SJCRH30 (cell line): ENCODE results near the gene PLEKHA8. TPM values are rescaled to one million over a fixed set of nuclear protein-coding genes. Genes with fewer than 3 reads are reported as not detected.

Experiments used
- DNase-seq, 2 experiments: peaks; one replicate each; pipeline ENCODE4 v3.0.0-alpha.2; 2015 to 2020
- H3K27ac ChIP-seq: fragments of 250-450 bp; sonication (Bioruptor Pico); 2 replicates; pipeline ENCODE4 v1.5.1; 2020; ENCODE audit warnings: mild to moderate bottlenecking, moderate library complexity
- H3K27me3 ChIP-seq: fragments of 250-450 bp; sonication (Bioruptor Pico); 2 replicates; pipeline ENCODE4 v1.5.1; 2020; ENCODE audit warnings: mild to moderate bottlenecking, moderate library complexity
- H3K36me3 ChIP-seq: fragments of 250-450 bp; sonication (Bioruptor Pico); 2 replicates; pipeline ENCODE4 v1.5.1; 2020; ENCODE audit warnings: mild to moderate bottlenecking, moderate library complexity
- H3K4me1 ChIP-seq: fragments of 250-450 bp; sonication (Bioruptor Pico); 2 replicates; pipeline ENCODE4 v1.5.1; 2020; ENCODE audit warnings: mild to moderate bottlenecking, moderate library complexity
- H3K4me3 ChIP-seq: fragments of 250-450 bp; sonication (Bioruptor Pico); 2 replicates; pipeline ENCODE4 v1.5.1; 2020; ENCODE audit warnings: mild to moderate bottlenecking, moderate library complexity
- H3K9me3 ChIP-seq: fragments of 250-450 bp; sonication (Bioruptor Pico); replicated peaks from 2 replicates; pipeline ENCODE4 v1.5.1; 2020; ENCODE audit warnings: mild to moderate bottlenecking, moderate library complexity
- total RNA-seq: library from RNA; depleted of rRNA; stranded (reverse); fragments of >200 nt; shearing (Covaris generic); gene quantifications from 2 replicates; pipeline ENCODE4 v1.2.3, GENCODE V29; 2014

Gene PLEKHA8
- total RNA-seq, 1 experiment from 2014 or later = 26.2 TPM

GRCh38 chr7:30005464-30005863, 22.7 kb upstream of the PLEKHA8 start:
- Histone ChIP-seq H3K36me3 (no peaks in the 10 kb centered on the region), H3K4me1 (peaks cover 14% of the 10 kb centered on the region), H3K9me3 (no peaks in the 10 kb centered on the region), H3K27me3 (no peaks in the 10 kb centered on the region), H3K4me3 (no peak overlapping the region), H3K27ac (no peak overlapping the region)
- no peak for DNase-seq

- H3K4me1 ChIP-seq = no peaks in the 10 kb centered on the region
- H3K9me3 ChIP-seq = no peaks in the 10 kb centered on the region
- no peak for DNase-seq
- no peaks in the 10 kb centered on the region for H3K27me3 ChIP-seq
- H3K27ac ChIP-seq = no peak overlapping the region
- H3K36me3 ChIP-seq = peaks cover 8% of the 10 kb centered on the region
- H3K4me3 ChIP-seq = no peak overlapping the region
Observed at GRCh38 chr7:30010021-30010420, 18.2 kb upstream of the PLEKHA8 start.

- Histone ChIP-seq H3K4me1 (no peaks in the 10 kb centered on the region), H3K4me3 (no peak overlapping the region), H3K27me3 (no peaks in the 10 kb centered on the region), H3K9me3 (no peaks in the 10 kb centered on the region), H3K27ac (no peak overlapping the region), H3K36me3 (peaks cover 12% of the 10 kb centered on the region)
- no peak for DNase-seq
Observed at GRCh38 chr7:30012757-30013156, 15.5 kb upstream of the PLEKHA8 start.

- H3K4me3 ChIP-seq = no peak overlapping the region
- peaks cover 3% of the 10 kb centered on the region for H3K36me3 ChIP-seq
- DNase-seq = no peak
- H3K27me3 ChIP-seq = no peaks in the 10 kb centered on the region
- H3K27ac ChIP-seq = no peak overlapping the region
- H3K9me3 ChIP-seq = no peaks in the 10 kb centered on the region
- no peaks in the 10 kb centered on the region for H3K4me1 ChIP-seq
Observed at GRCh38 chr7:30018451-30018850, 9.8 kb upstream of the PLEKHA8 start.

- Histone ChIP-seq H3K36me3 (peaks cover 3% of the 10 kb centered on the region), H3K9me3 (no peaks in the 10 kb centered on the region), H3K4me1 (no peaks in the 10 kb centered on the region), H3K27me3 (no peaks in the 10 kb centered on the region), H3K27ac (no peak overlapping the region), H3K4me3 (no peak overlapping the region)
- no peak for DNase-seq
Observed at GRCh38 chr7:30019387-30019786, 8.8 kb upstream of the PLEKHA8 start.

- H3K36me3 ChIP-seq = peaks cover 3% of the 10 kb centered on the region; the same call in 1 of the 2 replicates
- no peaks in the 10 kb centered on the region for H3K9me3 ChIP-seq
- H3K27me3 ChIP-seq = no peaks in the 10 kb centered on the region
- H3K4me3 ChIP-seq = no peak overlapping the region
- DNase-seq = no peak
- no peaks in the 10 kb centered on the region for H3K4me1 ChIP-seq
- no peak overlapping the region for H3K27ac ChIP-seq
Observed at GRCh38 chr7:30019960-30020359, 8.3 kb upstream of the PLEKHA8 start.

- H3K27me3 ChIP-seq = no peaks in the 10 kb centered on the region
- H3K9me3 ChIP-seq = no peaks in the 10 kb centered on the region
- DNase-seq = no peak
- H3K4me1 ChIP-seq = 0 out of 2 replicates have a peak, but pooled peaks cover 3% of the 10 kb centered on the region
- H3K27ac ChIP-seq = no peak overlapping the region
- peaks cover 3% of the 10 kb centered on the region; the same call in 1 of the 2 replicates for H3K36me3 ChIP-seq
- no peak overlapping the region for H3K4me3 ChIP-seq
Observed at GRCh38 chr7:30020535-30020934, 7.7 kb upstream of the PLEKHA8 start.

- no peaks in the 10 kb centered on the region for H3K36me3 ChIP-seq
- H3K4me3 ChIP-seq = no peak overlapping the region
- 0 out of 2 replicates have a peak, but pooled peaks cover 3% of the 10 kb centered on the region for H3K4me1 ChIP-seq
- no peaks in the 10 kb centered on the region for H3K27me3 ChIP-seq
- H3K9me3 ChIP-seq = no peaks in the 10 kb centered on the region
- DNase-seq = no peak
- no peak overlapping the region for H3K27ac ChIP-seq
Observed at GRCh38 chr7:30022991-30023390, 5.2 kb upstream of the PLEKHA8 start.

- no peak overlapping the region for H3K27ac ChIP-seq
- H3K4me1 ChIP-seq = 0 out of 2 replicates have a peak, but pooled peaks cover 3% of the 10 kb centered on the region
- DNase-seq = no peak
- no peaks in the 10 kb centered on the region for H3K9me3 ChIP-seq
- no peaks in the 10 kb centered on the region for H3K36me3 ChIP-seq
- H3K4me3 ChIP-seq = no peak overlapping the region
- no peaks in the 10 kb centered on the region for H3K27me3 ChIP-seq
Observed at GRCh38 chr7:30023524-30023923, 4.7 kb upstream of the PLEKHA8 start.

GRCh38 chr7:30026229-30027064, 1.8 kb upstream of the PLEKHA8 start, which contains the start of gene FKBP14:
FKBP14 (minus strand) TSS chr7:30026702; CDS start chr7:30026508, 194 bp downstream.
- H3K36me3 ChIP-seq = no peaks in the 10 kb centered on the region
- peak within 1 kb of the TSS; percentile 36 for H3K27ac ChIP-seq
- H3K27me3 ChIP-seq = no peaks in the 10 kb centered on the region
- 0 out of 2 replicates have a peak, but pooled peaks cover 3% of the 10 kb centered on the region for H3K4me1 ChIP-seq
- DNase-seq = peak; percentile 99 to 100
- peak within 1 kb of the TSS; percentile 86 for H3K4me3 ChIP-seq
- no peaks in the 10 kb centered on the region for H3K9me3 ChIP-seq

GRCh38 chr7:30027065-30027456, 1.2 kb upstream of the PLEKHA8 start:
- Histone ChIP-seq H3K9me3 (no peaks in the 10 kb centered on the region), H3K27me3 (no peaks in the 10 kb centered on the region), H3K36me3 (no peaks in the 10 kb centered on the region), H3K4me1 (0 out of 2 replicates have a peak, but pooled peaks cover 3% of the 10 kb centered on the region), H3K27ac (no peak overlapping the region), H3K4me3 (peak overlapping the region; percentile 86)
- no peak for DNase-seq

GRCh38 chr7:30027740-30028215, 434 bp upstream of the PLEKHA8 start:
- Histone ChIP-seq H3K27ac (no peak overlapping the region), H3K4me3 (peak overlapping the region; percentile 86), H3K9me3 (no peaks in the 10 kb centered on the region), H3K36me3 (no peaks in the 10 kb centered on the region), H3K4me1 (0 out of 2 replicates have a peak, but pooled peaks cover 3% of the 10 kb centered on the region), H3K27me3 (no peaks in the 10 kb centered on the region)
- DNase-seq = no peak

GRCh38 chr7:30028749-30029635, 780 bp downstream of the PLEKHA8 start:
- 0 out of 2 replicates have a peak, but pooled peaks cover 3% of the 10 kb centered on the region for H3K4me1 ChIP-seq
- no peaks in the 10 kb centered on the region for H3K9me3 ChIP-seq
- peak in 1 of 2 experiments; percentile 62 for DNase-seq
- peak overlapping the region; percentile 86 for H3K4me3 ChIP-seq
- peak overlapping the region; percentile 23; the same call in 1 of the 2 replicates for H3K27ac ChIP-seq
- H3K36me3 ChIP-seq = no peaks in the 10 kb centered on the region
- no peaks in the 10 kb centered on the region for H3K27me3 ChIP-seq

GRCh38 chr7:30029696-30030095, 1.5 kb downstream of the PLEKHA8 start:
- H3K4me1 ChIP-seq = 0 out of 2 replicates have a peak, but pooled peaks cover 3% of the 10 kb centered on the region
- no peak overlapping the region for H3K27ac ChIP-seq
- H3K27me3 ChIP-seq = no peaks in the 10 kb centered on the region
- peak in 1 of 2 experiments; percentile 28 for DNase-seq
- H3K4me3 ChIP-seq = peak overlapping the region; percentile 86
- no peaks in the 10 kb centered on the region for H3K9me3 ChIP-seq
- no peaks in the 10 kb centered on the region for H3K36me3 ChIP-seq
